Measurements from ENCODE around the gene TNK2. TPM values are rescaled to one million over a fixed set of nuclear protein-coding genes. Genes with fewer than 3 reads are reported as not detected.
"Not testable (repeated sequence)": the region's sequence is repeated elsewhere in the genome, so short reads cannot be mapped to it uniquely, and the experiment has no call there.

TNK2 gene
- total RNA-seq, 2 donors from 2014 or later: 47.6 to 50.4 TPM

GRCh38 chr3:195929452-195929851, 21.1 kb upstream of the TNK2 start:
- intact Hi-C loops (cut with DNase I): no loop called here
- ATAC-seq: no peak
- DNase-seq: no peak

DNA sequence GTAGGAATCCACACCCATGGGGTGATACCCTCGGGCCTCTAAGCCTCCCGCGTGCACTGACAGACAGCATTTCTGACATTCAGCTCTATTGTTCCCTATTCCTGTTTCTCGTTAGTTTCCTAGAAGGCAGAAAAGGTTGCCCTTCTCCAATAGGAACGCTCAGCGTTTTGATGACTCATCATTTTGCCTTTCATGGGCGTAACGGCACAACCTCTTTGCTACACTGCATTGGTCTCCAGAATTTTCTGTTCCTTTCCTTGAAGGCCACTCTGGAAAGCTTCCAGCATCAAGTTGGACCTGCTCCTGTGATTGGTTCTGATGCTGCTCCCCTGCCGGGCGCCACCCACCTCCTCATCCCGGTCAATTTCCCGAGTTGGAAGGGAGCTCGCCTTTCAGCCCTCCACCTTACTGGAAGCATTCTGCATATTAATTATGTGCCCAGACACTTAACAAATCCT, 13.0 kb upstream of the TNK2 start:
- DNase-seq: no peak
- intact Hi-C loops (cut with DNase I): no loop called here
- no peak for ATAC-seq

- intact Hi-C loops (cut with DNase I): no loop called here
- ATAC-seq: no peak
- DNase-seq: no peak
These were observed 9.8 kb upstream of the TNK2 start for GRCh38 chr3:195918176-195918575.

- intact Hi-C loops (cut with DNase I): no loop called here
- DNase-seq: no peak
- no peak for ATAC-seq
These were observed 8.6 kb upstream of the TNK2 start for GRCh38 chr3:195916991-195917390.

- no peak for DNase-seq
- ATAC-seq: no peak
- intact Hi-C loops (cut with DNase I): no loop called here
These were observed 7.9 kb upstream of the TNK2 start for GRCh38 chr3:195916291-195916690.

DNA sequence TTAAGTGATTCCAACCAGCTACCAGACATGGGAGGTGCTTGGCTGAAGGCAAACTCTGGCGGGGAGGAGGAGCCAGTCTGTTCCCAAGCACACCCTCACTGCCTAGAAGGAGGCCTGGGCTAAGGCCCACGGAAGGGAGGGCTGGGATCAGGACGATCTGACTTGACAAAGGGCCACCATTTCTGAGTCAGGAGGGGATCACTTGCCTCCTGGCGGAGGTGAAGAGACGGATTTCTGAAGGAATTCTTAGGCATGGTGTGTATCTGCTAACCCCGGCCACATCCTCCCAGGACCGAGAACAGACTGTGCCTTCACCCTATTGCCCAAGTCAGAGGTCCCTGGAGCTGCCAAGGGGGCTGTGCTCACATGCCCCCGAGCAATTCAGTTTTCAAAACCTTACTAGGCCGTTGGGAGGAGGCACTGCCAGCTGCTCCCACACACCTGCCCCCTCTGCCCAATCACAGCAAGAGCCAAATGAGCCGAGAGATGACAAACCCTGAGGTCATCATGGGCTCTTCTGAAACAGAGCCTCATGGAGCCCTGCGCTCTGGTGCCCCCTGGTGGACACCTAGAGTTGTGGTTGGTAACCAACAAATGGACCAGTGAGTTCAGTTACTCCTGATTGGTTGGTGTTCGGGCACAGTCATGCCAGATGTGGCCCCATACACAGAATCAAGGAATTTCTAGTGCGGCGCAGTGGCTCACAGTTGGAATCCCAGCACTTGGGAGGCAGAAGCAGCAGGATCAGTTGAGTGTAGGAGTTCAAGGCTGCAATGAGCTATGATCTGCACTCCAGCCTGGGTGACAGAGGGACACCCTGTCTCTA, 6.5 kb upstream of the TNK2 start:
- intact Hi-C loops (cut with DNase I): loop anchor here (2.0 to 5.0 kb wide), 2 partner anchors 53 to 56 kb away; no protein-coding TSS in a partner anchor
- peak; percentile 92 to 94 for ATAC-seq
- DNase-seq: peak; percentile 95

GRCh38 chr3:195914146-195914545, 5.8 kb upstream of the TNK2 start:
- ATAC-seq, DNase-seq: not testable (repeated sequence)
- intact Hi-C loops (cut with DNase I): loop anchor here (2.0 to 5.0 kb wide), 2 partner anchors 52 to 55 kb away; no protein-coding TSS in a partner anchor

DNA sequence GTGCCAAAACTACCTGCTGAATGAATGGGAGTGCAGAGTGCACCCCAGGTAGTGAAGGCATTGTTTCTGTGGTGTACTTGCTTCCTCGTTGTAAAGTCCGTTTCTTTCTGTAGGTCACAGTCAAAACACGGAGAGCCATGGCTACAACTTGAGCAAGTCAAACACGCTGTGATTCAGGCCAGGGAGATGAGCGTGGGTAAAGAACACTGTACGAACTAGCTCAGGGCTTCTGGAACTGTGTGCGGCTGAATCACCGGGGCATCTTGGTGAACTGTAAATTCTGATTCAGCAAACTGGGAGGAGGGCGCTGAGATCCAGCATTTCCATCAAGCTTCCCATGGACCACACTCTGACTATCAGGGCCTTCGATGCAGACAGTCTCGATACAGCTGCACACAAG, 5.0 kb upstream of the TNK2 start:
- intact Hi-C loops (cut with DNase I): loop anchor here in 1 of 2 donors (5.0 kb wide), 1 partner anchor 51 kb away; no protein-coding TSS in a partner anchor
- DNase-seq (no peak), ATAC-seq (no peak)

DNA sequence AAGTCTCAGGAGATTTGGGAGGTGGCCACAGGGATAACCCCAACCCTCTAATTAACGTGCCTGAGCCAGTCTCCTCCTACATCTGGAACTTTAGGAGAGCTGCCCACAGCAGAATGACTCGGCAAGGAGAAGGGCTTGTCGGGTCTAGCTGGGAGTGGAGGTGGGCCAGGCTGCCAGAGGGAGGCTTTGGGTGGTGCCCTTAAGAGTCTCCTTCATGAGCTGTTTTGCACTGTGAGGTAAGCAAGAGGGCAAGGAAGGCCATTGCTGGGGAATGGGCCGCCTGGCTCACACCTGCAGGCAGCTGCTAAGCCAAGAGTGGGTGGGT, 3.6 kb upstream of the TNK2 start:
- intact Hi-C loops (cut with DNase I): loop anchor here in 1 of 2 donors (5.0 kb wide), 1 partner anchor 50 kb away; no protein-coding TSS in a partner anchor
- DNase-seq (no peak), ATAC-seq (peak in 1 of 2 donors; percentile 1)

DNA sequence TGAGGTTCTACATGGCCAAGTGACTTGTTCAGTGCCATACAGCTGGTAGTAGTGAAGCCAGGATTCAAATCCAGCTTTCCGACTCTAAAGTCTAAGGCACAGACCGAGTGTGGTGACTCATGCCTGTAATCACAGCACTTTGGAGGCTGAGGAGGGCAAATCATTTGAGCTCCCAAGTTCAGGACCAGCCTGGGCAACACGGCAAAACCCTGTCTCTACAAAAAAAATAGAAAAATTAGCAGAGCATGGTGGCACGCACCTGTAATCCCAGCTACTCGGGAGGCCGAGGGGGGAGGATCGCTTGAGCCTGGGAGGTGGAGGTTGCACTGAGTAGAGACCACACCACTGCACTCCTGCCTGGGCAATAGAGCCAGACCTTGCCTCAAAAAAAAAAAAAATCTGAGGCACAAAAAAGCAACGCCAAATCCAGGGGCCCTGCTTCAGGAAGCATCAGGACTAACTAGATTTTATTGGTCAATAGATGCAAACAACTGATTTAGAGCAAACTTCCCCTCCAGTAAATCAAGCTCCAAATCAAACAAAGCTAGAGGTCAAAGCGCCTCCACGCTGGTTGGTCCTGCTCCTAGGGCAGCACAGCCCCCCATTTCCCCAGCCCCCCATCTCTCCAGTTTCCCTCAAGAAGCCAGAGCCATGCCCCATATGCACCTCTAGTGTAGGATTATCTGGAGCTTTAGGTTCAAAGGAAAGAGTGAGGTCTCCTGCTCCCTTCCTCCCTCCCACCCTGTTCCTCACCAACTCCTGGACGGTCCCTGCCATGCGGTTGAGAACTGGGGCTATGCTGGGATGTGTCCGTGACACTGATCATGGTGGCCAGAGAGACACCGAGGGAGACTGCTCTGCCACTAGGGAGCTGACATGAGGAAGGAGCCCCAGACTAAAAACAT, 2.9 kb upstream of the TNK2 start:
- DNase-seq (no peak), ATAC-seq (no peak)
- intact Hi-C loops (cut with DNase I): loop anchor here in 1 of 2 donors (5.0 kb wide), 1 partner anchor 49 kb away; no protein-coding TSS in a partner anchor

DNA sequence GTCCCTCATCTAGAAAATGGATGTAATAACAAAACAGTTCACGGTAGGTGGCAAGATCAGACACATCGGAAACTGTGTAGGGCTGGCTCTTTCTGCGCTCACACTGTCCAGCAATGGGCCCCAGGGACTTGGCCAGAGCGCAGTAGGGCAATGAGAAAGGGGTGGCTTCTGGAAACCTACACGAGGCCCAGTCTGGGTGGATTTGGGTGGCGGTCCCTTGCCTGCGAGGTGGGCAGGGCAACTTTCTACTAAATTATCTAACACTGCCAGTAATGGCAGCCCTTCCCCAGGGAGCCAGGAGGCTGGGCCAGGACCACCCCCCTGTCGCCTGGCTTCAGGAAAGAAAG, 2.1 kb upstream of the TNK2 start:
- intact Hi-C loops (cut with DNase I): loop anchor here in 1 of 2 donors (5.0 kb wide), 1 partner anchor 48 kb away; no protein-coding TSS in a partner anchor
- ATAC-seq: no peak
- no peak for DNase-seq

- ATAC-seq: peak; percentile 78 to 79
- intact Hi-C loops (cut with DNase I): loop anchor here in 1 of 2 donors (5.0 kb wide), 1 partner anchor 48 kb away; no protein-coding TSS in a partner anchor
- DNase-seq: peak; percentile 87
These were observed 1.5 kb upstream of the TNK2 start for GRCh38 chr3:195909644-195910498.

- ATAC-seq (peak; percentile 7 to 24), DNase-seq (peak; percentile 33)
- intact Hi-C loops (cut with DNase I): no loop called here
These were observed 587 bp upstream of the TNK2 start for GRCh38 chr3:195908694-195909581.

DNA sequence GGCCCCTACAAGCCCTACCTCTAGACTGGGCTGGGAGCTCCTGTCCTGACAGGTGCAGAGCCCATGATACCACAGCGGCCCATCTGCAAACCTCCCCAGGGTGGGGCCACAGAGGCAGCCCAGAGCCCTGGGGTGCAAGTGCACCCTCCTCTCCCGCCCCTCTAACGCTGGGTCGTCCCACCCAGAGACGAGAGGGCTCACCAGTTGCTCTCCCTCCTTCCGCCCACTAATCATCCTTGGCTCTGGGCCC, 742 bp downstream of the TNK2 start:
- no peak for DNase-seq
- ATAC-seq: no peak
- intact Hi-C loops (cut with DNase I): no loop called here

DNA sequence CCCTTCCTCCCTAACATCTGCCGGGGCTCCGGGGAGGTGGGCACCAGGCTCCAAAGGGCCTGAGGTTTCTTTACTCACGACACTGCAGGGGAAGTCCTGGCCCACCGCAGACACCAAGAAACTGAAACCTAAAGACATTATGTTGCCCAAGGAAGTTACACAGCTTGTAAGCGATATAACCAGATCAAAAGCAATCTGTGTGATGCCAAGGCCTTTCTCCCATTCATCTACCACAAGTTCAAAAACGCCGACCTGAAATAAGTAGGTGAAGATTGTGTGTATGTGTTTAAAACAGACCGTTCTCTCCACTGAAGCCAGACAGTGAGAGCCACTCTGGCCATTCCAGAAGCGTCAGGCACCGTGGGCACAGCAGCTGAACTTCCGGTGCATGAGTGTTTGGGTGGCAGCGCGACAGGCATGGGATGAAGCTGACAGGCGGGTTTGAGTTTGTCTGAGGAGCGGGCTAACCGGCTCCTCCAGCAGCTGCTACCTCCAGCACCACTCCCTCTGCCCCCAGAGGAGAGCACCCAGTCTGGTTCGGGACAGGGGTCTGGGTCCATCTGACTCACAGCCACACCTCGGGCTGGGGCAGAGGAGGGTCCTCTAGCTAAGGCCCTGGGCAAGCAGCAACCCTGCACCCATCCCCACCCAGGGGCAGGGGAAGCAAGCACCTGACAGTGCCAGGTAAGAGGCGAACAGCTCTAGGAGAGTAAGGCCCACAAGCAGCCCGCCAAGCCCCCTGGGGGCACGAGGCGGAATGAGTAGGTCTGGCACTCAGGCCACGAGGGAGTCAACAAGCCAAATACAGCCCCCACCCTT, 1.3 kb downstream of the TNK2 start:
- ATAC-seq (peak; percentile 21 to 39), DNase-seq (peak; percentile 33)
- intact Hi-C loops (cut with DNase I): no loop called here

DNA sequence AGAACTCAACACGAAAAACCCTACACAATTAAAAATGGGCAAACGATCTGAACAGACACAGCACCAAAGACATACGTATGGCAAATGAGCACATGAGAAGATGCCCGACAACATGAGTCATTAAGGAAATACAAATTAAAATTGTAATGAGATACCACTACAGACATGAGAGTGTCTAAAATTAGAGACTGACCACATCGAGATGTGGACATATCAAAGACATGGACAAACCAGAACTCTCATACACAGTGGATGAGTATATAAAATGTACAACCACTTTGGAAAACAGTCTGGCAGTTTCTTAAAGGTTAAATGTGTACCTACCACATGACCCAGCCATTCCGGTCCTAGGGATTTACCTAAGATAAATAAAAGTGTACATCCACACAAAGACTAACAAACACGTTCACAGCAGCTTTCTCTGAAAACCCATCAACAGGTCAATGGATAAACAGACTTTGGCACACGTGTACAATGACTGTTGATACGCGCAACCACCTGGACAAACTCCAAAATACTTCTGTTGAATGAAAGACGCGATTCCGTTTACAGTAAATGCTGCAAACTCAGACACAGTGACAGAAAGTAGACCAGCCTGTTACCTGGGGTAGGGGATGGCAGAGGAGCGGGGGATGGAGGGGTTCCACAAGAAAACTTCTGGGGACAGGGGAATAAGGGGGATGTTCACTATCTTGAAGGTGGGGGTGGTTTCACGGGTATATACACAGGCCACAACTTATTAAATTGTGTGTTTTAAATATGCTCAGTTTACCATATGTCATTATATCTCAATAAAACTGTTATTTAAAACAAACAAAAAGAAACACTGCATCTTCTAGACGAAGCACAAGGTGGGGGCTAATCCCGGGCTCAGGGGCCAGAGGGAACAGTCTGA, 2.1 kb downstream of the TNK2 start:
- intact Hi-C loops (cut with DNase I): no loop called here
- ATAC-seq (no peak), DNase-seq (no peak)
